Endothelial cell of umbilical vein (primary cell): ENCODE data around the gene GRK5. TPM values are rescaled to one million over a fixed set of nuclear protein-coding genes. Genes with fewer than 3 reads are reported as not detected.

Experiments used
- BruUV-seq: library from RNA; stranded (reverse); fragments of 400-500 nt; replicated peaks from 2 replicates; lab custom pipeline; 2021; lab: Mats Ljungman, UMichigan
- CTCF ChIA-PET: fragments of 300-600, 350-600 bp; sonication (Branson Sonifier 250); formaldehyde crosslinking; loops from one replicate; lab custom pipeline; 2021; ENCODE audit warnings: antibody characterized with exemption, inconsistent platforms; lab: Charles Lee
- POLR2A ChIA-PET: fragments of 300-600, 350-600 bp; sonication (Branson Sonifier 250); formaldehyde crosslinking; loops from one replicate; lab custom pipeline; 2021; ENCODE audit warnings: antibody characterized with exemption, inconsistent platforms; lab: Charles Lee
- DNase-seq: peaks from one replicate; pipeline ENCODE4 v3.0.0-alpha.2; 2011; ENCODE audit warnings: low read depth, low spot score
- FAIRE-seq: peaks from 2 replicates; lab custom pipeline; 2011; peaks lifted over from hg19 to GRCh38; lab: Jason Lieb, UNC
- H2AFZ ChIP-seq: 2 replicates; pipeline ENCODE4 v1.6.0; 2012; ENCODE audit warnings: low read depth, low read length, control low read depth, inconsistent platforms
- H3K27ac ChIP-seq: 2 replicates; pipeline ENCODE4 v1.5.1; 2011; ENCODE audit warnings: low read depth, mild to moderate bottlenecking, control low read depth, low read length, moderate library complexity; ENCODE audit not compliant: insufficient read depth
- H3K27me3 ChIP-seq, 2 experiments: 2 replicates each; pipeline versions ENCODE4 v1.6.0 to v1.6.1; 2011; ENCODE audit warnings: low read length in 2 of 2, mixed read lengths in 1 of 2; ENCODE audit not compliant: control insufficient read depth in 2 of 2, insufficient read depth in 2 of 2
- H3K36me3 ChIP-seq, 2 experiments: 2 replicates in 1 of 2; 3 replicates in 1 of 2; pipeline ENCODE4 v1.5.1; 2011; ENCODE audit warnings: low read length in 2 of 2, mild to moderate bottlenecking in 1 of 2, moderate library complexity in 1 of 2; ENCODE audit not compliant: control insufficient read depth in 2 of 2, insufficient read depth in 2 of 2; ENCODE audit errors: extremely low read depth in 1 of 2
- H3K4me1 ChIP-seq: 3 replicates; pipeline ENCODE4 v1.5.1; 2011; ENCODE audit warnings: mild to moderate bottlenecking, low read length; ENCODE audit not compliant: control insufficient read depth, insufficient read depth; ENCODE audit errors: extremely low read depth
- H3K4me2 ChIP-seq: 2 replicates; pipeline ENCODE4 v1.6.1; 2011; ENCODE audit warnings: low read length, control low read depth, mixed read lengths; ENCODE audit not compliant: insufficient read depth
- H3K4me3 ChIP-seq, 3 experiments: fragments of 200-600 bp in 1 of 3; sonication (generic), shearing (Covaris generic) in 1 of 3; replicated peaks in 1 of 3; 2 replicates each; pipeline ENCODE4 v1.5.1; 2011 to 2016; ENCODE audit warnings: control low read depth in 3 of 3, low read length in 3 of 3, mild to moderate bottlenecking in 2 of 3, inconsistent platforms in 1 of 3, low read depth in 1 of 3, moderate library complexity in 1 of 3; ENCODE audit not compliant: insufficient read depth in 1 of 3
- H3K79me2 ChIP-seq: 2 replicates; pipeline ENCODE4 v1.6.0; 2012; ENCODE audit warnings: low read length, inconsistent platforms; ENCODE audit not compliant: control insufficient read depth, insufficient read depth
- H3K9ac ChIP-seq: replicated peaks from 2 replicates; pipeline ENCODE3; 2011; ENCODE audit warnings: low read length, control low read depth; ENCODE audit not compliant: insufficient read depth; ENCODE audit errors: extremely low read depth
- H3K9me1 ChIP-seq: replicated peaks from 3 replicates; pipeline ENCODE4 v1.6.0; 2011; ENCODE audit warnings: mild to moderate bottlenecking, low read length; ENCODE audit not compliant: control insufficient read depth, insufficient read depth; ENCODE audit errors: extremely low read depth
- H3K9me3 ChIP-seq: replicated peaks from 2 replicates; pipeline ENCODE4 v1.5.1; 2012; ENCODE audit warnings: low read length, inconsistent platforms; ENCODE audit not compliant: control insufficient read depth, insufficient read depth
- H4K20me1 ChIP-seq: replicated peaks from 2 replicates; pipeline ENCODE3; 2011; ENCODE audit warnings: mild to moderate bottlenecking, low read length; ENCODE audit not compliant: control insufficient read depth, insufficient read depth; ENCODE audit errors: extremely low read depth
- CTCF ChIP-seq, 2 donors: IDR thresholded peaks; 1 replicate in 1 of 2; 2 replicates in 1 of 2; pipeline ENCODE4 v1.5.1; 2011; ENCODE audit warnings: low read length in 2 of 2, mild to moderate bottlenecking in 2 of 2, moderate library complexity in 2 of 2, control low read depth in 1 of 2, inconsistent platforms in 1 of 2, low read depth in 1 of 2; ENCODE audit not compliant: insufficient read depth in 1 of 2; ENCODE audit errors: extremely low read depth in 1 of 2
- EZH2 ChIP-seq: IDR thresholded peaks from 2 replicates; pipeline ENCODE4 v1.6.1; 2012; ENCODE audit warnings: borderline replicate concordance, low read depth, mild to moderate bottlenecking, moderate library complexity, low read length, inconsistent platforms; ENCODE audit not compliant: severe bottlenecking
- FOS ChIP-seq: IDR thresholded peaks from 2 replicates; pipeline ENCODE4 v1.6.1; 2011; ENCODE audit warnings: mild to moderate bottlenecking, low read length, moderate library complexity, borderline replicate concordance; ENCODE audit not compliant: insufficient read depth
- JUN ChIP-seq: IDR thresholded peaks from 2 replicates; pipeline ENCODE4 v1.6.1; 2011; ENCODE audit warnings: borderline replicate concordance, low read depth; ENCODE audit not compliant: insufficient read length, insufficient read depth
- MYC ChIP-seq: IDR thresholded peaks from one replicate; pipeline ENCODE4 v1.6.1; 2011; ENCODE audit warnings: mild to moderate bottlenecking, low read depth, low read length
- POLR2A ChIP-seq: IDR thresholded peaks from 2 replicates; pipeline ENCODE4 v1.6.1; 2012; ENCODE audit warnings: low read depth, mild to moderate bottlenecking, control low read depth, low read length
- POLR2AphosphoS5 ChIP-seq: IDR thresholded peaks from 2 replicates; pipeline ENCODE4 v1.6.1; 2012; ENCODE audit warnings: low read depth, mild to moderate bottlenecking, control low read depth, low read length, moderate library complexity; ENCODE audit not compliant: insufficient read depth
- dilution Hi-C: fragments of 300-500 bp; cut with MboI; formaldehyde crosslinking; loops from one replicate; pipeline ENCODE4 v1.15.0; 2019; ENCODE audit warnings: low sequenced_read_pairs; ENCODE audit not compliant: extremely low pct_ligation_motif_present
- intact Hi-C: fragments of 100-400 bp; cut with micrococcal nuclease; formaldehyde crosslinking; loops from one replicate; pipeline ENCODE4 v1.10.0; 2022
- polyA plus RNA-seq, 4 experiments: library from polyadenylated mRNA; depleted of rRNA in 3 of 4; stranded (reverse) in 3 of 4; unstranded in 1 of 4; fragments of >200 nt; gene quantifications; 2 replicates each; pipeline versions ENCODE4 v1.2.1 to v1.2.3, GENCODE V29; 2011 to 2012; ENCODE audit warnings: missing spikeins in 1 of 4
- total RNA-seq: library from RNA; stranded (reverse); gene quantifications from 2 replicates; pipeline ENCODE4 v1.2.3, GENCODE V29; 2021

Gene GRK5
- total and polyA plus RNA-seq, 2 donors (not counting 3 experiments of a cell fraction or from before 2014, with no cell fraction given): 13.1 to 29.5 TPM

DNA sequence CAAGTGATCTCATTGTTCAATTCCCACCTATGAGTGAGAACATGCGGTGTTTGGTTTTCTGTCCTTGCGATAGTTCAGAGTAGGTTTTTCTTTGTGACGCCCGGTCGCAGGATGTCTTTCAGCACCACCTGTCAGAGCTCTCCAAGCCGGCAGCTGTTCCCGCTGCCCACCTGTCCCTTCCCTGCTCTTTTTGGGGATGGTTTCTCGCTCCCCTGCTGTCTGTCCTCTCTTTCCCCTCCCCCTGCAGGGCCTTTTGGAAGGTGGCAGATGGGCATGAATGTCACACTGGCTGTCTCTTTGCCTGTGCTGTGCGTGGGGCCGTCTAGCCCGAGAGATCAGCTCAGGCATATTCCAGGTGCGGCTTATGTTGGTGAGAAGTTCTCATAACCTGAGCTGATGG, 137.0 kb downstream of the GRK5 start:
- no peaks in the 10 kb centered on the region for H3K9me1 ChIP-seq
- no peak for TF ChIP-seq POLR2AphosphoS5
- no peak for TF ChIP-seq CTCF (IDR thresholded peaks at IDR 0.05; ENCODE audit: extremely low read depth in 1 of 2, insufficient read depth in 1 of 2, low read depth in 1 of 2, low read length in 2 of 2)
- no peak for TF ChIP-seq FOS
- no peak for TF ChIP-seq JUN
- TF ChIP-seq POLR2A: no peak
- TF ChIP-seq EZH2: no peak
- no peak for TF ChIP-seq MYC
- H3K27ac ChIP-seq: no peak overlapping the region
- intact Hi-C loops (no loop called here), dilution Hi-C loops (no loop called here)
- no peaks in the 10 kb centered on the region for H3K9me3 ChIP-seq
- peaks cover 6% of the 10 kb centered on the region for H3K4me1 ChIP-seq
- H3K4me3 ChIP-seq: no peak overlapping the region
- ChIA-PET POLR2A (no interaction called here), CTCF (no interaction called here)
- DNase-seq (no peak), FAIRE-seq (no peak)
- no peak overlapping the region for H3K4me2 ChIP-seq
- H3K9ac ChIP-seq: no peak overlapping the region
- H3K36me3 ChIP-seq: no peaks in the 10 kb centered on the region
- no peaks in the 10 kb centered on the region for H4K20me1 ChIP-seq
- H3K27me3 ChIP-seq: no peaks in the 10 kb centered on the region
- H2AFZ ChIP-seq: no peak overlapping the region
- no peaks in the 10 kb centered on the region for H3K79me2 ChIP-seq
- no TSS peak for BruUV-seq
